Measurements from ENCODE around the gene EXO5.

Gene EXO5

GRCh38 chr1:40564506-40564905 is 55.9 kb downstream of the EXO5 start (continued):
- TF ChIP-seq POU6F1 (CRISPR knock-in tag; IDR thresholded peaks at IDR 0.05; ENCODE audit: borderline replicate concordance, low read depth) (no peak), ZNF70 (CRISPR knock-in tag; IDR thresholded peaks at IDR 0.05) (no peak), PPARA (CRISPR knock-in tag; IDR thresholded peaks at IDR 0.05; ENCODE audit: borderline replicate concordance) (no peak)
- TF ChIP-seq, protein P1, sequence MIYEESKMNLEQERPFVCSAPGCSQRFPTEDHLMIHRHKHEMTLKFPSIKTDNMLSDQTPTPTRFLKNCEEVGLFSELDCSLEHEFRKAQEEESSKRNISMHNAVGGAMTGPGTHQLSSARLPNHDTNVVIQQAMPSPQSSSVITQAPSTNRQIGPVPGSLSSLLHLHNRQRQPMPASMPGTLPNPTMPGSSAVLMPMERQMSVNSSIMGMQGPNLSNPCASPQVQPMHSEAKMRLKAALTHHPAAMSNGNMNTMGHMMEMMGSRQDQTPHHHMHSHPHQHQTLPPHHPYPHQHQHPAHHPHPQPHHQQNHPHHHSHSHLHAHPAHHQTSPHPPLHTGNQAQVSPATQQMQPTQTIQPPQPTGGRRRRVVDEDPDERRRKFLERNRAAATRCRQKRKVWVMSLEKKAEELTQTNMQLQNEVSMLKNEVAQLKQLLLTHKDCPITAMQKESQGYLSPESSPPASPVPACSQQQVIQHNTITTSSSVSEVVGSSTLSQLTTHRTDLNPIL (CRISPR knock-in tag; IDR thresholded peaks at IDR 0.05; ENCODE audit: low read depth), result no peak

DNA sequence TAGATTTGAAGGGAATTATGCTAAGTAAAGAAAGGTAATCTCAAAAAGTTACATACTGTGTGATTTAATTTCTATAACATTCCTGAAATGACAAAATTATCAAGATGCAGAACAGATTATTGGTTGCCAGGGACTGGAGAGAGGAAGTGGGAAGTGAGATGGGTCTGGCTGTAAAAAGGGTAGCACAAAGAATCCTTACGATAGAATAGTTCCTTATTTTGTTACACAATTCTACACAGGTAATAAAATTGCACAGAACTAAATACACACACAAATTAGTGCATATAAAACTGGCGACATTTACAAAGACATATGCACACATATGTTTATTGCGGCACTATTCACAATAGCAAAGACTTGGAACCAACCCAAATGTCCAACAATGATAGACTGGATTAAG is 56.3 kb downstream of the EXO5 start:
- no peak for ATAC-seq
- no peak for TF ChIP-seq SNAI2 (CRISPR knock-in tag; IDR thresholded peaks at IDR 0.05)
- no peak for TF ChIP-seq OSR1 (CRISPR knock-in tag; IDR thresholded peaks at IDR 0.05)
- no peak for TF ChIP-seq ZC3H10 (CRISPR knock-in tag; IDR thresholded peaks at IDR 0.05)
- no peak for TF ChIP-seq TOX (CRISPR knock-in tag; IDR thresholded peaks at IDR 0.05; ENCODE audit: borderline replicate concordance)
- TF ChIP-seq, protein P2, sequence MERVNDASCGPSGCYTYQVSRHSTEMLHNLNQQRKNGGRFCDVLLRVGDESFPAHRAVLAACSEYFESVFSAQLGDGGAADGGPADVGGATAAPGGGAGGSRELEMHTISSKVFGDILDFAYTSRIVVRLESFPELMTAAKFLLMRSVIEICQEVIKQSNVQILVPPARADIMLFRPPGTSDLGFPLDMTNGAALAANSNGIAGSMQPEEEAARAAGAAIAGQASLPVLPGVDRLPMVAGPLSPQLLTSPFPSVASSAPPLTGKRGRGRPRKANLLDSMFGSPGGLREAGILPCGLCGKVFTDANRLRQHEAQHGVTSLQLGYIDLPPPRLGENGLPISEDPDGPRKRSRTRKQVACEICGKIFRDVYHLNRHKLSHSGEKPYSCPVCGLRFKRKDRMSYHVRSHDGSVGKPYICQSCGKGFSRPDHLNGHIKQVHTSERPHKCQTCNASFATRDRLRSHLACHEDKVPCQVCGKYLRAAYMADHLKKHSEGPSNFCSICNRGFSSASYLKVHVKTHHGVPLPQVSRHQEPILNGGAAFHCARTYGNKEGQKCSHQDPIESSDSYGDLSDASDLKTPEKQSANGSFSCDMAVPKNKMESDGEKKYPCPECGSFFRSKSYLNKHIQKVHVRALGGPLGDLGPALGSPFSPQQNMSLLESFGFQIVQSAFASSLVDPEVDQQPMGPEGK (CRISPR knock-in tag; IDR thresholded peaks at IDR 0.05; ENCODE audit: borderline replicate concordance), result no peak
- no peak for TF ChIP-seq ZFP30 (CRISPR knock-in tag; IDR thresholded peaks at IDR 0.05)
- TF ChIP-seq ZNF8 (CRISPR knock-in tag; IDR thresholded peaks at IDR 0.05), result no peak
